ENCODE data around the gene MYO3A. TPM values are rescaled to one million over a fixed set of nuclear protein-coding genes. Genes with fewer than 3 reads are reported as not detected.

MYO3A gene
- total RNA-seq, 1 experiment from 2014 or later = not detected

- ATAC-seq = no peak
- POLR2A ChIA-PET = no interaction called here
Observed at GRCh38 chr10:25972631-25973030, 38.6 kb downstream of the MYO3A start.

GRCh38 chr10:25974897-25975459, 40.9 kb downstream of the MYO3A start:
- Histone ChIP-seq H2AFZ (ENCODE audit: low read depth, low read length, poor library complexity, severe bottlenecking) (no peak overlapping the region), H3K4me3 (replicated peaks in 1 of 2; ENCODE audit: low read depth in 1 of 2, low read length in 2 of 2) (no peak overlapping the region), H3K27ac (ENCODE audit: low read depth, low read length) (no peak overlapping the region), H3K9me3 (ENCODE audit: control insufficient read depth in 1 of 2, insufficient read depth in 1 of 2, low read depth in 1 of 2, low read length in 2 of 2) (no peaks in the 10 kb centered on the region), H3K9me2 (ENCODE audit: insufficient read depth) (no peaks in the 10 kb centered on the region), H3K27me3 (ENCODE audit: insufficient read depth, low read length) (peaks cover 20% of the 10 kb centered on the region), H3K79me2 (ENCODE audit: insufficient read depth, low read length) (no peaks in the 10 kb centered on the region), H3K9ac (ENCODE audit: low read length) (no peak overlapping the region), H4K20me1 (ENCODE audit: insufficient read depth) (no peaks in the 10 kb centered on the region; the same call in 1 of the 2 replicates), H3K4me2 (ENCODE audit: low read length) (no peak overlapping the region), H3K36me3 (ENCODE audit: control insufficient read depth in 1 of 2, insufficient read depth in 2 of 2, low read length in 2 of 2) (no peaks in the 10 kb centered on the region), H3K4me1 (ENCODE audit: control insufficient read depth in 1 of 2, insufficient read depth in 2 of 2, low read length in 2 of 2) (no peaks in the 10 kb centered on the region)
- ATAC-seq (no peak), DNase-seq (ENCODE audit: low read depth, low spot score) (no peak)
- intact Hi-C loops (cut with micrococcal nuclease) = no loop called here
- no peak for TF ChIP-seq TCF7L2 (IDR thresholded peaks at IDR 0.05; ENCODE audit: borderline replicate concordance, extremely low read depth, insufficient read depth, insufficient read length)
- TF ChIP-seq ZBTB33 (IDR thresholded peaks at IDR 0.05; ENCODE audit: extremely low read depth, insufficient replicate concordance, low read length) = no peak
- no peak for TF ChIP-seq FOSL1 (IDR thresholded peaks at IDR 0.05; ENCODE audit: low read depth)
- ChIA-PET RAD21 (ENCODE audit: low non-redundant PET in 1 of 2, low total read pairs in 2 of 2, uncharacterized antibody in 2 of 2, unreplicated experiment in 2 of 2) (no interaction called here), CTCF (no interaction called here), POLR2A (no interaction called here)
- no TSS peak for BruUV-seq (replicated peaks)

More at GRCh38 chr10:25972631-25973030, 38.6 kb downstream of the MYO3A start:
- H4K20me1 ChIP-seq (ENCODE audit: insufficient read depth) = no peaks in the 10 kb centered on the region; the same call in 1 of the 2 replicates
- no peaks in the 10 kb centered on the region for H3K4me1 ChIP-seq (ENCODE audit: control insufficient read depth in 1 of 2, insufficient read depth in 2 of 2, low read length in 2 of 2)
- TF ChIP-seq RAD21 (IDR thresholded peaks at IDR 0.05; ENCODE audit: low read depth) = no peak
- no peak for TF ChIP-seq POLR2AphosphoS5 (IDR thresholded peaks at IDR 0.05; ENCODE audit: low read depth, low read length)
- TF ChIP-seq CEBPB (IDR thresholded peaks at IDR 0.05; ENCODE audit: low read depth) = no peak
- TF ChIP-seq SRF (IDR thresholded peaks at IDR 0.05; ENCODE audit: low read depth) = no peak
- H3K36me3 ChIP-seq (ENCODE audit: control insufficient read depth in 1 of 2, insufficient read depth in 2 of 2, low read length in 2 of 2) = no peaks in the 10 kb centered on the region
- H3K4me2 ChIP-seq (ENCODE audit: low read length) = no peak overlapping the region
- H3K9me3 ChIP-seq (ENCODE audit: control insufficient read depth in 1 of 2, insufficient read depth in 1 of 2, low read depth in 1 of 2, low read length in 2 of 2) = no peaks in the 10 kb centered on the region
- no peaks in the 10 kb centered on the region for H3K79me2 ChIP-seq (ENCODE audit: insufficient read depth, low read length)
- H3K27ac ChIP-seq (ENCODE audit: low read depth, low read length) = no peak overlapping the region
- no peak overlapping the region for H3K9ac ChIP-seq (ENCODE audit: low read length)
- intact Hi-C loops (cut with micrococcal nuclease) = no loop called here
- RAD21 ChIA-PET (ENCODE audit: low non-redundant PET in 1 of 2, low total read pairs in 2 of 2, uncharacterized antibody in 2 of 2, unreplicated experiment in 2 of 2) = no interaction called here
- H3K4me3 ChIP-seq (replicated peaks in 1 of 2; ENCODE audit: low read depth in 1 of 2, low read length in 2 of 2) = no peak overlapping the region
- peaks cover 18% of the 10 kb centered on the region for H3K27me3 ChIP-seq (ENCODE audit: insufficient read depth, low read length)
- no peak overlapping the region for H2AFZ ChIP-seq (ENCODE audit: low read depth, low read length, poor library complexity, severe bottlenecking)
- H3K9me2 ChIP-seq (ENCODE audit: insufficient read depth) = no peaks in the 10 kb centered on the region
- no TSS peak for BruUV-seq (replicated peaks)
- no peak for DNase-seq (ENCODE audit: low read depth, low spot score)
- CTCF ChIA-PET = no interaction called here

Data from HCT116 (cell line).